HFFc6 (cell line): Measurements from ENCODE around the gene SCLY. TPM values are rescaled to one million over a fixed set of nuclear protein-coding genes. Genes with fewer than 3 reads are reported as not detected.
"Not testable (repeated sequence)": the region's sequence is repeated elsewhere in the genome, so short reads cannot be mapped to it uniquely, and the experiment has no call there.

Source experiments
- DNase-seq: peaks from one replicate; pipeline ENCODE4 v3.0.0-alpha.2; 2018
- H3K27ac Mint-ChIP-seq: 2 replicates; pipeline ENCODE4 v1.8.0; 2020; ENCODE audit warnings: mild to moderate bottlenecking, mixed read lengths
- H3K27me3 Mint-ChIP-seq: 2 replicates; pipeline ENCODE4 v1.8.0; 2021; ENCODE audit warnings: mild to moderate bottlenecking, moderate library complexity, mixed read lengths; ENCODE audit not compliant: insufficient read depth
- H3K36me3 Mint-ChIP-seq: 2 replicates; pipeline ENCODE4 v1.8.0; 2021; ENCODE audit warnings: low read depth, mixed read lengths
- H3K4me1 Mint-ChIP-seq: 2 replicates; pipeline ENCODE4 v1.8.0; 2020; ENCODE audit warnings: low read depth, mixed read lengths
- H3K4me3 Mint-ChIP-seq: 2 replicates; pipeline ENCODE4 v1.8.0; 2020; ENCODE audit warnings: mild to moderate bottlenecking, moderate library complexity, mixed read lengths
- H3K9me3 Mint-ChIP-seq: 2 replicates; pipeline ENCODE4 v1.8.0; 2020; ENCODE audit warnings: mild to moderate bottlenecking, mixed read lengths
- total RNA-seq, 6 experiments: library from RNA; stranded (reverse); fragmentation: NEBNext Ultra II Directional; extraction: Animal tissue kit (Norgen Biotek cat#: 25700); gene quantifications; 2 replicates in 1 of 6; 3 replicates in 5 of 6; pipeline ENCODE4 v1.2.3, GENCODE V29; 2021
- TF ChIP-seq, protein P1 (sequence below): fragments of 200-600 bp; sonication (generic); IDR thresholded peaks from 2 replicates; pipeline ENCODE4 v1.5.0; 2021; ENCODE audit warnings: antibody characterized with exemption, mild to moderate bottlenecking

Gene SCLY
- total RNA-seq, 6 experiments from 2014 or later = 11.3 to 16.4 (median 12.3) TPM

DNA sequence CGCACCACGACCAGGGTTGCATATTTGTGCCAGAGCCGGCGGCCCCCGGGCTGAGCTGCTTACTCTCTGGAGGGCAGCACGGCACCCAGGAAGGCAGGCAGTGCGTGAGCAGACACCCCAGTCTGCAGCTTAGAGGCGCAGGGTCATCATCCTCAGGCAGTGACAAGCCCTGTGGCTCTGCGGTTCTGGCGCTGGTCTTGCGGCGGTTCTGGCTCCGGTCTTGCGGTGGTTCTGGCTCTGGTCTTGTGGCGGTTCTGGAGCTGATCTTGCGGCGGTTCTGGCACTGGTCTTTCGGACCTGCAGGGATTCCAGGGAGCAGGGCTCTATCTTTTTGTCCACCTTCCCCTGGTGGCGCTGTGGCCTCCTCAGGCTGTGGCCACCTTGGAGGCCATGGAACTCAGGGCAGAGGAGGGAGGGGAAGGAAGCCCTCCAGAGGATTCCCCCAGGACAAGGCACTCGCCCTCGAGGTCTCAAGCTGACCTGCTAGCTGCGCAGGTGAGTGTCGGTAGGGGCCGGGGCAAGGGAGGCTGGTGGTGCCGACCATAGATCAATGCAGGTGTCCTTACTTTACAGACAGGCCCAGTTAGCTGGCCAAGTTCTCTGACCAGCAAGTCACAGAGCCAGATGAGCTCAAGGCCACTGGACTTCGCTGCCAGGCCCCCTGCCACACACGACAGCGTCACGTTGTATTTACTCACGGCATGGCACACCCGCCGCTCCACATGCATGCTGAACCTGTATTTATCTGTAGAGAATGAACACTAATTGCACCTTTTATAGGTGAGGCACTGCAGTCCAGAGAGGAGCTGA is 54.3 kb downstream of the SCLY start:
- TF ChIP-seq, protein P1, sequence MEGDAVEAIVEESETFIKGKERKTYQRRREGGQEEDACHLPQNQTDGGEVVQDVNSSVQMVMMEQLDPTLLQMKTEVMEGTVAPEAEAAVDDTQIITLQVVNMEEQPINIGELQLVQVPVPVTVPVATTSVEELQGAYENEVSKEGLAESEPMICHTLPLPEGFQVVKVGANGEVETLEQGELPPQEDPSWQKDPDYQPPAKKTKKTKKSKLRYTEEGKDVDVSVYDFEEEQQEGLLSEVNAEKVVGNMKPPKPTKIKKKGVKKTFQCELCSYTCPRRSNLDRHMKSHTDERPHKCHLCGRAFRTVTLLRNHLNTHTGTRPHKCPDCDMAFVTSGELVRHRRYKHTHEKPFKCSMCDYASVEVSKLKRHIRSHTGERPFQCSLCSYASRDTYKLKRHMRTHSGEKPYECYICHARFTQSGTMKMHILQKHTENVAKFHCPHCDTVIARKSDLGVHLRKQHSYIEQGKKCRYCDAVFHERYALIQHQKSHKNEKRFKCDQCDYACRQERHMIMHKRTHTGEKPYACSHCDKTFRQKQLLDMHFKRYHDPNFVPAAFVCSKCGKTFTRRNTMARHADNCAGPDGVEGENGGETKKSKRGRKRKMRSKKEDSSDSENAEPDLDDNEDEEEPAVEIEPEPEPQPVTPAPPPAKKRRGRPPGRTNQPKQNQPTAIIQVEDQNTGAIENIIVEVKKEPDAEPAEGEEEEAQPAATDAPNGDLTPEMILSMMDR = 0 out of 2 replicates have a peak, but pooled peaks have one; percentile 8
- no peak for DNase-seq
- peaks cover 17% of the 10 kb centered on the region for H3K27me3 Mint-ChIP-seq
- no peak overlapping the region for H3K27ac Mint-ChIP-seq
- peaks cover 23% of the 10 kb centered on the region for H3K36me3 Mint-ChIP-seq
- H3K4me1 Mint-ChIP-seq = peaks cover 8% of the 10 kb centered on the region
- H3K4me3 Mint-ChIP-seq = no peak overlapping the region
- H3K9me3 Mint-ChIP-seq = peaks cover 33% of the 10 kb centered on the region

DNA sequence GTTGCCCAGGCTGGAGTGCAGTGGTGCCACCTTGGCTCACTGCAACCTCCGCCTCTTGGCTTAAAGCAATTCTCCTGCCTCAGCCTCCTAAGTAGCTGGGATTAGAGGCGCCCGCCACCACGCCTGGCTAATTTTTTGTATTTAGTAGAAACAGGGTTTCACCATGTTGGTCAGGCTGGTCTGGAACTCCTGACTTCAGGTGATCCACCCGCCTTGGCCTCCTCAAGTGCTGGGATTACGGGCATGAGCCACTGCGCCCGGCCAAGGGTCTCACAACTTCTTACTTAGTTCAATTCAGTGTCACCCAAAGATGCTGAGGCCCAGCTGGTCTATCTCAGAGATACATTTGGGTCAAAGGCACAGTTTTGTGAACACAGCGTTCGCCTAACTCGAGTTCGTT is 54.9 kb downstream of the SCLY start:
- peaks cover 23% of the 10 kb centered on the region for H3K36me3 Mint-ChIP-seq
- not testable (repeated sequence) for H3K27ac Mint-ChIP-seq, DNase-seq, H3K4me3 Mint-ChIP-seq, H3K4me1 Mint-ChIP-seq
- peaks cover 33% of the 10 kb centered on the region for H3K9me3 Mint-ChIP-seq
- peaks cover 17% of the 10 kb centered on the region for H3K27me3 Mint-ChIP-seq

DNA sequence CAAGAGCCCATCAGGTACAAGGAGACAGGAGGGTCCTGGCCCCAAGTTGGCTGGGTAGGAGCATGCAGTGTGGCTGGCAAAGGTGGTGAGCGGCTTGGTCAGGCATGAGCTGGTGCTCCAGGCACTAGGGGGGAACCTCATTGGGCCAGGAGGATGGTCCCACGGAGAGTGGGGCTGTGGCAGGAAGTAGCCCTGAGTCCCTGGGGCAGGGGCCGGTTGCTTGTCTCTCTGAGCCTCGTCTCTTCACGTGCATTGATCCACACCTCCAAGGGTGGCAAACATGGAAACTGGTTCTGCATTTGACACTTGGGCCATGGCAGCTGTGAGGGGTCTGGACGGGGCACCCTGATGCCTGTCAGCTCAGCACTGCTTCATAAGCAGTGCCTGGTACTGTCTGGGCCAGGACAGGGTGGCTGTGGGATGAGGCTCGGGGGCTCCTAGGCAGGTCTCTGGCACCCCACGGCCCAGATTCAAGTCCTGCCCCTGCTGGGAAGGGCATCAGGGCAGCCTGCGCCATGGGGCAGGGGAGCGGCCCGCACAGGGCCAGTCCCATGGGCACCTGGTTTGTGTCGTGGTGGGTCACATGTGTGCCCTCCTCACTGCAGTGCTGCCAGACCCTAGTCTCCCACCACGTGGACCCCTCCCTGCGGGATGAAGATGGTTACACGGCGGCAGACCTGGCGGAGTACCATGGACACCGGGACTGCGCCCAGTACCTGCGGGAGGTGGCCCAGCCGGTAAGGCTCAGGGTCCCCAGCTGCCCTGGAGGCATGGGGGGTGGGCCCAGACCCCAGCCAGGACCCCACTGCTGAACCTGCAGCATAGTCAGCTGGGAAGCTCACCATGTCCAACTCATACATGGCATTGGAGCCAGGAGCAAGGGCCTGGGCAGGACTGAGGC is 55.7 kb downstream of the SCLY start:
- no peak for DNase-seq
- Mint-ChIP-seq H3K27me3 (peaks cover 17% of the 10 kb centered on the region), H3K4me1 (peaks cover 8% of the 10 kb centered on the region), H3K36me3 (peaks cover 19% of the 10 kb centered on the region; the same call in 1 of the 2 replicates), H3K4me3 (no peak overlapping the region), H3K27ac (no peak overlapping the region), H3K9me3 (peaks cover 28% of the 10 kb centered on the region)
- TF ChIP-seq, protein P1 = no peak

DNA sequence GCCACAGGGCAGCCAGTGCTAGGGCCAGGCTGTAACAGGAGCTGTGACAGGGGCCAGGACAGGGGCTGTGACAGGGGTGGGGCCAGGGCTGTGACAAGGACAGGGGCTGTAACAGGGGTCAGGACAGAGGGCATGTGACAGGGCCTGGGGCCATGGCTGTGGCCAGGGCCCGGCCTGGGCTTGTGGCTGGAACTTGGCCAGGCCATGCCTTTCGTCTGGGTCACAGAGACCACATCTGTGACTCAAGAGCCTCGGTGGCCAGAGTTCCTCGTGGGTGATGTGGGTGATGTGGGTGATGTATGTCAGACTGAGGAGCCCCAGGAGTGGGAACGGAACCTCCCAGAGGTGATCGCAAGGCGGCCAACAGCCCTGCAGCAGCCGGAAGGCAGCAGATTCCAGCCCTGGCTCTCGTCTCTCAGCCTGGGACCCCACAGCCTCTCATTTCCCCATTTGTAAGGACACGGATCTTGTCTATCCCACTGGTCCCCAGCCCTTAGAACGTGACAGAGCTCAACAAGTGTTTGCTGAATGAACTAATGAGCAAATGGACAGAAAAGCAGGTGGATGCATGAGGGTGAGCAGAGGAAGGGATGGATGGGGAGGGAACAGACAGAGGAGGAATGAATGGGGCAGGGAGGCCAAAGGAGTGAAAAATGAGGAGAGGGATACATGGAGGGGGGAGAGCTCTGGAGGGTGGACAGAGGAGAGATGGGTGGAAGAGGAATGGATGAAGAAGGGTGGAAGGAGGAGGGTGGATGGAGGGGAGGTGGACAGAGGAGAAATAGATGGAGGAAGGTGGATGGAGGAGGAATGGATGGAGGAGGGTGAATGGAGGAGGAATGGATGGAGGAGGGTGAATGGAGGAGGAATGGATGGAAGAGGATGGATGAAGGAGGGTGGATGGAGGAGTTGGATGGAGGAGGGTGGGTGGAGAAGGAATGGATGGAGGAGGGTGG is 56.7 kb downstream of the SCLY start:
- DNase-seq = peak; percentile 70
- Mint-ChIP-seq H3K9me3 (peaks cover 20% of the 10 kb centered on the region), H3K27ac (no peak overlapping the region), H3K36me3 (peaks cover 15% of the 10 kb centered on the region; the same call in 1 of the 2 replicates), H3K4me1 (peaks cover 8% of the 10 kb centered on the region), H3K27me3 (peaks cover 21% of the 10 kb centered on the region), H3K4me3 (no peak overlapping the region)
- TF ChIP-seq, protein P1 = no peak

DNA sequence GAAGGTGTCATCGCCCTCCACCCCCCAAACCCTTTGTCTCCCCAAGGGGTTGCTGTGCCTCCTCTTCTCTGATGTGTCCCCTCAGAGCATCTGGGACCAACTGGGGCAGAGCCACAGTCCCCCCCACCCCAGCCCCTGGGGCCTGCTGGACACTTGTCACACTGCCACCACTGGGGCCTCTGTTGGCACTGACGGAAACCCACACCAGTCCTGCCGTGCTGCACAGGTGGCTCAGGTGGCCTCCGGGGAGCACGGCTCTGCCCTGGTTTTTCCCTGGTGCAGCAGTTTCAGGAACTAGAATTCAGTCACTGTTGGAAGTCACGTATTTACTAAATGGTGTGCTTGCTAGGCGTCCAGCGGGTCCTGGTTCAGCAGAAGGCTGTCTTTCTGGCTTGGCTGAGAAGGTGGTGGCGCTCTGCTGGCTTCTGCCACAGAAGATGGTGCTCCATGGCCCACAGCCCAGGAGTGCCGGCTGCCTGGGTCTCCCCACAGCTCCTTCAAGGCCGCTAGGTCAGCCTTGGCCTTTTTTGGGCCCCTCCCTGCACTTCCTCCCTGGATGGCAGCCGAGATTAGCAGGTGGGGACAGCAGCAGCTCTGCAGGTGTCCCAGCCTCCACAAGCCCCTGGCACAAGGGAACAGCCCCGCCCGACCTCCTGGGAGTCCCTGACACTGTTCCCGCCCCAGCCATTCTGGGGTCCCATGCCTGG is 59.1 kb downstream of the SCLY start:
- H3K27ac Mint-ChIP-seq = no peak overlapping the region
- TF ChIP-seq, protein P1 = no peak

More for the DNA sequence above, 59.1 kb downstream of the SCLY start:
- Mint-ChIP-seq H3K36me3 (0 out of 2 replicates have a peak, but pooled peaks cover 5% of the 10 kb centered on the region), H3K4me1 (peaks cover 8% of the 10 kb centered on the region), H3K4me3 (no peak overlapping the region), H3K27me3 (peaks cover 19% of the 10 kb centered on the region), H3K9me3 (no peaks in the 10 kb centered on the region)
- DNase-seq = no peak
